Hepatocyte (in vitro differentiated cells): ENCODE measurements around the gene UTF1.

Experiments used
- CTCF ChIP-seq: fragments of 200-600 bp; sonication (generic); IDR thresholded peaks from 2 replicates; pipeline ENCODE4 v1.5.1; 2016; ENCODE audit warnings: antibody characterized with exemption, mild to moderate bottlenecking; ENCODE audit not compliant: poor library complexity
- EZH2 ChIP-seq: fragments of 200-600 bp; sonication (generic); IDR thresholded peaks from 2 replicates; pipeline ENCODE4 v1.6.1; 2016; ENCODE audit warnings: antibody characterized with exemption, mild to moderate bottlenecking, borderline replicate concordance
- EZH2phosphoT487 ChIP-seq: fragments of 200-600 bp; sonication (generic); IDR thresholded peaks from one replicate; pipeline ENCODE4 v1.6.1; 2018; ENCODE audit warnings: antibody characterized with exemption, mild to moderate bottlenecking, low read depth, moderate library complexity; ENCODE audit not compliant: unreplicated experiment, severe bottlenecking

- TF ChIP-seq CTCF (no peak), EZH2 (no peak), EZH2phosphoT487 (no peak)
Observed at GRCh38 chr10:133235265-133235855, 5.3 kb downstream of the UTF1 start.
